A549 (cell line): ENCODE data around the gene CPED1. TPM values are rescaled to one million over a fixed set of nuclear protein-coding genes. Genes with fewer than 3 reads are reported as not detected.
A peak's percentile ranks its signal among the peaks of the same experiment; 100 is the strongest.

Experiments
- ATAC-seq, 2 experiments: fragments of 200-7000 bp in 1 of 2; fragments of >200 bp in 1 of 2; cut with Nextera tagmentation in 1 of 2; cut with Tn5 transposase in 1 of 2; 3 replicates each; pipeline versions ENCODE4 v1.8.0 to v1.9.1; 2018 to 2020; ENCODE audit warnings: mild to moderate bottlenecking in 1 of 2, moderate library complexity in 1 of 2
- CTCF ChIA-PET: fragments of 300-600 bp; sonication (Branson Sonifier 250); formaldehyde crosslinking; extraction: SDS; loops from one replicate; lab custom pipeline; 2021; ENCODE audit warnings: antibody characterized with exemption, inconsistent platforms; lab: Yijun Ruan, JAX
- POLR2A ChIA-PET: fragments of 350-600 bp; formaldehyde crosslinking; extraction: SDS; loops from one replicate; lab custom pipeline; 2021; ENCODE audit warnings: antibody characterized with exemption, inconsistent platforms; lab: Yijun Ruan, JAX
- DNase-seq, 2 experiments: peaks; one replicate each; pipeline versions ENCODE4 v3.0.0 to v3.0.0-alpha.2; 2011 to 2016; ENCODE audit warnings: low read depth in 1 of 2, low spot score in 1 of 2
- FAIRE-seq: peaks from 2 replicates; lab custom pipeline; 2011; peaks lifted over from hg19 to GRCh38; lab: Jason Lieb, UNC
- H3K27ac ChIP-seq, 2 experiments: fragments of >200 bp; sonication (Bioruptor Twin); formaldehyde crosslinking; 3 replicates each; pipeline ENCODE4 v1.5.1; 2016 to 2017
- H3K4me1 ChIP-seq: fragments of >200 bp; sonication (Bioruptor Twin); formaldehyde crosslinking; 3 replicates; pipeline ENCODE4 v1.6.1; 2016
- H3K4me2 ChIP-seq: fragments of >200 bp; sonication (Bioruptor Twin); formaldehyde crosslinking; 3 replicates; pipeline ENCODE4 v1.6.1; 2016
- H3K4me3 ChIP-seq: fragments of >200 bp; sonication (Bioruptor Twin); formaldehyde crosslinking; 3 replicates; pipeline ENCODE4 v1.5.1; 2016
- H3K9me3 ChIP-seq: fragments of >200 bp; sonication (Bioruptor Twin); formaldehyde crosslinking; 3 replicates; pipeline ENCODE4 v1.6.1; 2016
- BHLHE40 ChIP-seq: IDR thresholded peaks from 2 replicates; pipeline ENCODE4 v1.6.1; 2012; ENCODE audit warnings: low read depth, low read length, inconsistent platforms
- CEBPB ChIP-seq, 2 experiments: fragments of >200 bp in 1 of 2; sonication (Bioruptor Twin) in 1 of 2; formaldehyde crosslinking in 1 of 2; IDR thresholded peaks; 2 replicates each; pipeline ENCODE4 v1.6.1; 2012 to 2016
- CHD2 ChIP-seq: fragments of 150-350 bp; IDR thresholded peaks from 2 replicates; pipeline ENCODE4 v1.6.1; 2014; ENCODE audit warnings: low read length; ENCODE audit not compliant: partially characterized antibody
- CTCF ChIP-seq: fragments of >200 bp; sonication (Bioruptor Twin); formaldehyde crosslinking; IDR thresholded peaks from 3 replicates; pipeline ENCODE4 v1.5.1; 2016
- E2F6 ChIP-seq: IDR thresholded peaks from 2 replicates; pipeline ENCODE4 v1.6.1; 2012; ENCODE audit warnings: low read depth, borderline replicate concordance
- ELK1 ChIP-seq: fragments of 150-350 bp; IDR thresholded peaks from 2 replicates; pipeline ENCODE4 v1.6.1; 2014; ENCODE audit warnings: low read depth, mild to moderate bottlenecking, low read length
- EP300 ChIP-seq, 2 experiments: fragments of >200 bp; sonication (Bioruptor Twin); formaldehyde crosslinking; IDR thresholded peaks; 2 replicates in 1 of 2; 3 replicates in 1 of 2; pipeline ENCODE4 v1.6.1; 2016 to 2017
- ESRRA ChIP-seq: fragments of 150-350 bp; IDR thresholded peaks from 2 replicates; pipeline ENCODE4 v1.6.1; 2014; ENCODE audit warnings: mild to moderate bottlenecking, low read length, borderline replicate concordance
- GATA3 ChIP-seq: IDR thresholded peaks from 2 replicates; pipeline ENCODE4 v1.6.1; 2012; ENCODE audit warnings: borderline replicate concordance
- HOXA7 ChIP-seq: fragments of 250-450 bp; sonication (Bioruptor Pico); IDR thresholded peaks from 2 replicates; pipeline ENCODE4 v1.5.0; 2020; ENCODE audit warnings: mild to moderate bottlenecking, moderate library complexity
- HOXB5 ChIP-seq: fragments of 250-450 bp; sonication (Bioruptor Pico); IDR thresholded peaks from 2 replicates; pipeline ENCODE4 v1.5.0; 2020; ENCODE audit warnings: mild to moderate bottlenecking, moderate library complexity
- JUN ChIP-seq, 2 experiments: fragments of >200 bp; sonication (Bioruptor Twin); formaldehyde crosslinking; IDR thresholded peaks; 2 replicates in 1 of 2; 3 replicates in 1 of 2; pipeline ENCODE4 v1.6.1; 2016 to 2017
- MAFK ChIP-seq: fragments of 450-650 bp; IDR thresholded peaks from 2 replicates; pipeline ENCODE4 v1.6.1; 2014; ENCODE audit not compliant: partially characterized antibody
- MAZ ChIP-seq: fragments of 150-350 bp; IDR thresholded peaks from 2 replicates; pipeline ENCODE4 v1.6.1; 2014; ENCODE audit warnings: antibody characterized with exemption, low read depth, low read length, borderline replicate concordance
- MYC ChIP-seq: IDR thresholded peaks from 2 replicates; pipeline ENCODE4 v1.6.1; 2012; ENCODE audit warnings: mild to moderate bottlenecking, inconsistent platforms, low read length, improper control_type of control experiment, borderline replicate concordance
- NFE2L2 ChIP-seq: fragments of 150-350 bp; conservative IDR thresholded peaks from 2 replicates; pipeline ENCODE4 v1.6.1; 2014; ENCODE audit warnings: low read length
- PBX3 ChIP-seq: IDR thresholded peaks from 2 replicates; pipeline ENCODE4 v1.6.1; 2012
- PHF8 ChIP-seq: fragments of 200-600 bp; sonication (generic); IDR thresholded peaks from 2 replicates; pipeline ENCODE4 v1.6.1; 2016; ENCODE audit warnings: low read depth, mild to moderate bottlenecking, antibody characterized with exemption, moderate library complexity, borderline replicate concordance
- POLR2A ChIP-seq: IDR thresholded peaks from 2 replicates; pipeline ENCODE4 v1.6.1; 2012; ENCODE audit warnings: mild to moderate bottlenecking, low read length
- POLR2AphosphoS2 ChIP-seq: conservative IDR thresholded peaks from 2 replicates; pipeline ENCODE4 v1.6.1; 2012; ENCODE audit warnings: low read length, improper control_type of control experiment, inconsistent platforms
- REST ChIP-seq: fragments of 200-600 bp; sonication (generic); IDR thresholded peaks from 2 replicates; pipeline ENCODE4 v1.6.1; 2016; ENCODE audit warnings: antibody characterized with exemption, mild to moderate bottlenecking, moderate library complexity
- RFX5 ChIP-seq: fragments of 450-650 bp; IDR thresholded peaks from 2 replicates; pipeline ENCODE4 v1.7.1; 2014; ENCODE audit warnings: antibody characterized with exemption, mild to moderate bottlenecking, moderate library complexity
- SREBF2 ChIP-seq: fragments of 450-650 bp; IDR thresholded peaks from 2 replicates; pipeline ENCODE4 v1.6.1; 2014; ENCODE audit warnings: mild to moderate bottlenecking, moderate library complexity
- ZSCAN20 ChIP-seq: fragments of 250-450 bp; sonication (Bioruptor Pico); IDR thresholded peaks from 2 replicates; pipeline ENCODE4 v1.8.0; 2022; ENCODE audit warnings: mild to moderate bottlenecking, moderate library complexity
- WGBS: methylation state at CpG from one replicate; pipeline ENCODE4 v1.1.6; 2017; ENCODE audit errors: missing lambda C conversion rate; 5-methylcytosine and 5-hydroxymethylcytosine counted together
- polyA plus RNA-seq, 4 experiments: library from polyadenylated mRNA; depleted of rRNA in 3 of 4; stranded (reverse); fragments of >200 nt; fragmentation: RNase III in 1 of 4; extraction: RNeasy Plus Mini Kit Qiagen cat#74134 plus additional on column Dnase treatment in 1 of 4; gene quantifications; 2 replicates in 3 of 4; 3 replicates in 1 of 4; pipeline ENCODE4 v1.2.3, GENCODE V29; 2011 to 2017

Gene CPED1
- polyA plus RNA-seq, 2 of the 4 experiments (the other 2 are of a cell fraction) = 0.03 TPM; not detected in 1

- TF ChIP-seq E2F6 = 0 out of 2 replicates have a peak, but pooled peaks have one; percentile 26
- TF ChIP-seq MAFK = no peak
- peak; percentile 45; the same call in 1 of the 2 replicates for TF ChIP-seq GATA3
- TF ChIP-seq JUN (IDR thresholded peaks at IDR 0.05) = peak; percentile 79 to 87; a peak in 3 of 5 replicates
- peak; percentile 51 for TF ChIP-seq CHD2
- TF ChIP-seq PHF8 = peak; percentile 83; the same call in 1 of the 2 replicates
- TF ChIP-seq HOXB5 (CRISPR knock-in tag) = peak; percentile 100
- TF ChIP-seq PBX3 = peak; percentile 64; the same call in 1 of the 2 replicates
- TF ChIP-seq CEBPB (IDR thresholded peaks at IDR 0.05) = peak in 1 of 2 experiments; percentile 26; a peak in 1 of 4 replicates
- no peak for TF ChIP-seq RFX5
- TF ChIP-seq BHLHE40 = no peak
- no peak for TF ChIP-seq NFE2L2
- TF ChIP-seq SREBF2 = no peak
- TF ChIP-seq CTCF = no peak
- no peak for TF ChIP-seq POLR2AphosphoS2
- TF ChIP-seq MYC = no peak
- TF ChIP-seq POLR2A = peak; percentile 42
These were observed 37.8 kb upstream of the CPED1 start, which contains the start of gene ING3 (continued) for GRCh38 chr7:120950539-120951308.

- Histone ChIP-seq H3K4me3 (peak overlapping the region; percentile 68), H3K27ac (peak overlapping the region; percentile 95 to 97), H3K4me1 (peaks cover 11% of the 10 kb centered on the region; the same call in 2 of the 3 replicates), H3K9me3 (no peaks in the 10 kb centered on the region), H3K4me2 (peak overlapping the region; percentile 66)
- no peak for ATAC-seq
- no peak for DNase-seq
- FAIRE-seq = no peak
- no peak for TF ChIP-seq ELK1
- TF ChIP-seq ZSCAN20 = no peak
- no peak for TF ChIP-seq NFE2L2
- TF ChIP-seq EP300 (IDR thresholded peaks at IDR 0.05) = no peak
- TF ChIP-seq REST = no peak
- TF ChIP-seq MAFK = no peak
- no peak for TF ChIP-seq HOXA7 (CRISPR knock-in tag)
- TF ChIP-seq MAZ = no peak
- no peak for TF ChIP-seq ESRRA
- TF ChIP-seq PBX3 = no peak
- POLR2A ChIA-PET = interaction anchor here (1.0 to 1.6 kb wide), 3 partner anchors 131 to 445 kb away, joined by 3 to 10 read pairs (median 3); partner anchors contain the start of gene FAM3C
- WGBS = 3% methylated on average over 8 of the region's 8 CpGs
- CTCF ChIA-PET = interaction anchor here (0.9 to 1.1 kb wide), 3 partner anchors 10 to 159 kb away, joined by 3 read pairs; no protein-coding TSS in a partner anchor
These were observed 37.2 kb upstream of the CPED1 start for GRCh38 chr7:120951309-120951699.
